NCI-H774 (cell line): ENCODE results near the gene GPR42.

Source experiments
- DNase-seq: peaks from one replicate; lab custom pipeline; 2025; lab: John Stamatoyannopoulos, UW

Gene GPR42, protein sequence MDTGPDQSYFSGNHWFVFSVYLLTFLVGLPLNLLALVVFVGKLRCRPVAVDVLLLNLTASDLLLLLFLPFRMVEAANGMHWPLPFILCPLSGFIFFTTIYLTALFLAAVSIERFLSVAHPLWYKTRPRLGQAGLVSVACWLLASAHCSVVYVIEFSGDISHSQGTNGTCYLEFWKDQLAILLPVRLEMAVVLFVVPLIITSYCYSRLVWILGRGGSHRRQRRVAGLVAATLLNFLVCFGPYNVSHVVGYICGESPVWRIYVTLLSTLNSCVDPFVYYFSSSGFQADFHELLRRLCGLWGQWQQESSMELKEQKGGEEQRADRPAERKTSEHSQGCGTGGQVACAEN

DNA sequence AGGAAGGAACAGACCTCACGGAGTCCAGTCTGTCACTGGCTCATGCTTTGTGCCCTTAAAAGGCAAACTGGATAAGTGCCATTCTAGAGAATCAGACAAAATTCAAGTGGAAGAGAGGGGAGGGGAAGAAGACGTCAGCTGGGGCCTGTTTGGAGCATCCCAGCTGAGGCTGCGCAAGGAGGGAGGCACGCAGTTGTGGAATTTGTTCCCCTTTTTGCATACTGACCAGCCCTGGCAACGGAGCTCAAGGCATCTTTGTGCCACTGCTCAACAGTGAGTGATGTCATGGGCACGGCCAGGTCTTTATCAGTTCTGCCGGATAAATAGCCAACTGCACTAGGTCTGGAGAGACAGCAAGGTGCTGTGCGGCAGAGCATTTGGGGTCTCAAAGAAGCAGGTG is at the start of gene GPR42:
GPR42 (plus strand) TSS at position 347 of the 400 bp plus-strand sequence. CDS start 292 bp downstream, outside the sequence.
- DNase-seq = no peak

DNA sequence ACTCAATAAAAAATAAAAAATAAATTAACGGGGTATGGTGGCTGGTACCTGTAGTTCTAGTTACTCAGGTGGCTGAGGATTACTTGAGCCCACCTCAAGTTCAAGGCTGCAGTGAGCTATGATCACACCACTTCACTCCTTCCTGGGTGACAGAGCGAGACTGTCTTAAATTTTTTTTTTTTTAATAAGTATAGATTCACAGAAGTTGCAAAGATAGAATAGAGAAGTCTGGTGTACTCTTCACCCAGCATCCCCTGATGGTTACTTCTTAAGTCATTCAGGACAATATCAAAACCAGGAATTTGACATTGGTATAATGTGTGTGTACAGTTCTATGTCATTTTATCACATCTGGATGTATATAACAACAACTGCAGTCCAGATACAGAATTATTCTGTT is 49.6 kb upstream of the GPR42 start:
- no peak for DNase-seq

DNA sequence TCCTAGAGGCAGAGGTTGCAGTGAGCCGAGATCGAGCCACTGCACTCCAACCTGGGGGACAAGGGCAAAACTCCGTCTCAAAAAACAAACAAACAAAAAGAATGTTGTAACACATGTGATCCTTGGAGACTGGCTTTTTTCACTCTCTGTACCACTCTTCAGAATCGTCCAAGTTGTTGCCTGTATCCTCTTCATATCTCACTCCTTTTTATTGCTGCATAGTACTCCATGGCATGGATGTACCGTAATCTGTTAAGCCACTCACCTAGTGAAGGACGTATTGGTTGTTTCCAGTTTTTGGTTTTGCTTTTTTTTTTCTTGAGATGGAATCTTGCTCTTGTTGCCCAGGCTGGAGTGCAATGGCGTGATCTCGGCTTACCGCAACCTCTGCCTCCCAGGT is 48.9 kb upstream of the GPR42 start:
- DNase-seq = no peak

- no peak for DNase-seq
These were observed 43.2 kb upstream of the GPR42 start for GRCh38 chr19:35327642-35328041.

DNA sequence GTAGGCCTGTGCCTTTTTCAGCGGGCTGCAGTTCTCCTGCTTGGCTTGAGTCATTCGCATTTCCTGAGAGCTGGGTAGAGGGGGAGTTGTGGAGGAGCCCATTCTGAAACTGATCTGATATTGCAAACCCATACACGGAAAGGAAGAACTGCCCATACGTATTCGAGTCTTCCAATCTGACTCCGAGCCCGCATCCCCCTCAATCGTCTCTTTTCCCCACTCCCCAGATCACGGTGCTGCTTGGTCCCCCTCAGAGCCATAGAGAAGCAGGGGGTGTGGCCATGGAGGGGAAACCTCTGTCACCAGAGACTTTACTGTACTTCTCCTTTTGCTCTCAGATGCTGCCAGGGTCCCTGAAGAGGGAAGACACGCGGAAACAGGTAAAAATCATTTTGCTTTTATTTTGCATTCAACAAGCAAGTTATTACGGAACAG is 42.0 kb upstream of the GPR42 start, which contains the start of gene CD22:
CD22 (plus strand) TSS at position 337 of the 435 bp plus-strand sequence. CDS start 2,854 bp downstream, outside the sequence.
- DNase-seq = no peak

DNA sequence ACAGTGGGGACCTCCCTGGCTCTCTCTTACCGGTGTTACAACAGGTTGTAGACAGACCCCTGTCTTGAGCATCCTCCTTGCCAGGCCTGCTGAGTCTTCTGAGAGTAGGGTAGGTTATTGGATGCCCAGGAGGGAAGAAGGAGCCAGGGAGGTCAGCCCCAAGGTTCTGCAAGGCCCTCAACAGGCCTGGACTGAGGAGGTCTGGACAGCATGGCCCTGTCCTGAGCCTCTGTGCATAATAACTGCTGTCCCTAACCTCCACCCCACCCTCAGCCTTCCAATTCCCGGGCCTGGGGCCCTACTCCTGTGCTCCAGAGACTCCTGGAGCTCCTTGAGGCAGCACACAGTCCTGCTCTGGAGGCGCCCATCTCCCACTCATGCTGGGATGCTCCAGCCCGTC is 41.5 kb upstream of the GPR42 start:
- no peak for DNase-seq

GRCh38 chr19:35330475-35330874 is 40.4 kb upstream of the GPR42 start:
- no peak for DNase-seq

GRCh38 chr19:35331551-35332214 is 39.2 kb upstream of the GPR42 start:
- no peak for DNase-seq

GRCh38 chr19:35332817-35333216 is 38.1 kb upstream of the GPR42 start:
- no peak for DNase-seq

GRCh38 chr19:35334144-35334753 is 36.6 kb upstream of the GPR42 start:
- DNase-seq = no peak

- no peak for DNase-seq
These were observed 34.5 kb upstream of the GPR42 start for GRCh38 chr19:35336166-35336955.

GRCh38 chr19:35337097-35337983 is 33.5 kb upstream of the GPR42 start:
- DNase-seq = no peak

GRCh38 chr19:35337984-35338296 is 32.9 kb upstream of the GPR42 start:
- no peak for DNase-seq

DNA sequence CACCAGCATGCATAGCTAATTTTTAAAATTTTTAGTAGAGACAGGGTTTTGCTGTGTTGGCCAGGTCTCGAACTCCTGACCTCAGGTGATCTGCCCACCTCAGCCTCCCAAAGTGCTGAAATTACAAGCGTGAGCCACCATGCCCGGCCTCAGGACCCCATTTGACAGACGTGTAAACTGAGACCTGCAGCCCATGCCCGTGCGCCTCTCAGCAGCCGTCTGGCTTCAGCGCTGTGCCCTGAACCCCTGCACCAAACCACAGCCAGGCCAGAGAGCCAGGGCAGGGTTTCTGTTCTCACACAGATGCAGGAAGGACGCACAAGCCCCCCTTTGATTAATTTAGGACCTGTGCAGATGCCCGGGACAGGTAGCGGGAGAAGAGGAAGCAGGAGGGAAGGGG is 30.4 kb upstream of the GPR42 start:
- no peak for DNase-seq

DNA sequence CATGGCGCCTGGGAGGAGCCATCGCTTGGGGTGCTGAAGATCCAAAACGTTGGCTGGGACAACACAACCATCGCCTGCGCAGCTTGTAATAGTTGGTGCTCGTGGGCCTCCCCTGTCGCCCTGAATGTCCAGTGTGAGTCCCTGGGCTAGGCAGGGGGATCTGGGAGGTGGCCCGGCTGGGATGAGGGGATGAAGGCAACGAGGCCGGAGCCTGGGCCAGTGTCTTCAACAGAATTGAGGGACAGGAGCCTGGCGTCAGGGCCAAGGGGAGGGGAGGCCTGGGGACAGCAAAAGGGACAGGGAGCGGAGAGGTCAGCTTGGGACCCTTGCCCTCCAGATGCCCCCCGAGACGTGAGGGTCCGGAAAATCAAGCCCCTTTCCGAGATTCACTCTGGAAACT is 29.9 kb upstream of the GPR42 start:
- no peak for DNase-seq

GRCh38 chr19:35341565-35342225 is 29.2 kb upstream of the GPR42 start:
- no peak for DNase-seq

DNA sequence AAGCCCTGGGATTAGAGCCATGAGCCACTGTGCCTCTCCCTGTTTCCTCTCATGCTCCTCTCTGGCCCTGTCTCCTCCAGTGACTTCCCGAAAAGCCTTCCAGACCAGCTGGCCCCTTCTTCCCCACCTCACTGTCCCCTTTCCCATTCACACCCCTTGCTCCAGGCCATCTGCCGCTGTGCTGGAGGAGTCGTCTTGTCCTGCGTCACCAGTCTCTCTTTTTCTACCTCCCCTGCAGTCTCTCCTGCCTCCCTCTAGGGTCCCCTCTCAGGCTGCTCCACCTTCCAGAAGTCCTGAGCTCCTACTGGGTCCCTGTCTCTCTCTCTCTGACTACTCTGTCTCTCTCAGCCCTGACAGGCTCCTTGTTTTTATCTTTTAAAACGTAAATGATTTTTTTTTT is 28.4 kb upstream of the GPR42 start:
- DNase-seq = no peak

DNA sequence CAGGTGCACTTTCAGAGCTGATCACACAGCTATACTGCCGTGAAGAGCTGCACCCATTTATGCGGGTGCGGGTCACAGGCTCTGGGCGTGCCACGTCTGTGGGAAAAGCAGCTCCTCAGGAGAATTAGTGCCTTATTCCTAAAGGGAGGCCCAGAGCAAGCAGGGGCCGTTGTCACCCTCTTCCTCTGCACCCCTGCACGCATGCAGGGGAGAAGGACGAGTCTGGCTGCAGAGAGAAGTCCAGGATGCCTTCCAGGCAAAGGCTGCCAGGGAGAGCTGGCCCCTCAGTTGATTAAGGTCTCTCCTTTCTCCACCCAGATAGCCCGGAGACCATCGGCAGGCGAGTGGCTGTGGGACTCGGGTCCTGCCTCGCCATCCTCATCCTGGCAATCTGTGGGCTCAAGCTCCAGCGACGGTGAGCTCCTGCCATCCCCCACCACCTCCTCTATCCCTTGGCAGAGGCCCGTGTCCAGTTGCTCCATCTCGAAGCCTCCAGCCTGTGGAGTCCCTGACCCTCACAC is 26.3 kb upstream of the GPR42 start:
- DNase-seq = no peak

DNA sequence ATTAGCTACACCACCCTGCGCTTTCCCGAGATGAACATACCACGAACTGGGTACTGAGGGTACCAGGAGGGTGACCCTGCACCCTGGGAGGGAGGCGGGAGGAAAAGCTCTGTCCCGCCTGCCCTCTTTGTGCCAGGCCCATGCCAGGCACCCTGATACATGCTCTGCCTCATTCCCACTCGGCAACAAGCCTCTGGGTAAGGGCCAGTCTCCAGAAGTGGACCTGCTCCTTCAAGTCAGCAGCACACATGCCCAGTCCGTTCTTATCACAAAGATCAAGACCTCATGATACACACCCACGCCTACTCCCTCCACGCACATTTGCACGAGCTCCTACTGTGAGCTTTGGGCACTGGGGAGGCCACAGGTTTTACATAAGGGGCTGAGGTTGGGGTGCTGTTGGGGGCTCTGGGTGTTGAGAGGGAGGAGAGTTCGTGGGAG is 25.2 kb upstream of the GPR42 start:
- DNase-seq = no peak
